ENCODE measurements around the gene SLC66A2. TPM values are rescaled to one million over a fixed set of nuclear protein-coding genes. Genes with fewer than 3 reads are reported as not detected.

SLC66A2 gene
- total RNA-seq, 1 experiment from 2014 or later: 13.0 TPM

- no peak overlapping the region for H3K56ac ChIP-seq (ENCODE audit: insufficient read length, low read depth, low read length)
- no peaks in the 10 kb centered on the region for H3K79me2 ChIP-seq (ENCODE audit: insufficient read depth, low read length)
- no peak overlapping the region for H3K23ac ChIP-seq (ENCODE audit: insufficient read length, low read depth, low read length)
- H2BK15ac ChIP-seq (ENCODE audit: low read depth, low read length): no peak overlapping the region
- Mint-ChIP-seq H3K9me3 (peaks cover 20 to 36% of the 10 kb centered on the region in 2 experiments), H3K36me3 (ENCODE audit: insufficient read depth in 1 of 3, low read depth in 3 of 3) (peaks cover 16 to 35% (median 22%) of the 10 kb centered on the region in 3 experiments), H3K4me1 (no peaks in the 10 kb centered on the region), H3K27ac (peak overlapping the region in 1 of 3 experiments; percentile 22; a peak in 1 of 7 replicates), H3K4me3 (no peak overlapping the region), H3K27me3 (ENCODE audit: low read depth) (peaks cover 7% of the 10 kb centered on the region)
- no peak overlapping the region for H2AK5ac ChIP-seq (ENCODE audit: insufficient read length, low read length)
- no peak overlapping the region for H3T11ph ChIP-seq (ENCODE audit: low read length)
- H3K9ac ChIP-seq (ENCODE audit: extremely low read depth, insufficient read length, low read length): no peak overlapping the region
- H2BK20ac ChIP-seq (ENCODE audit: low read depth, low read length, poor library complexity, severe bottlenecking): no peak overlapping the region
- WGBS (ENCODE audit: extremely low coverage, insufficient read length, low lambda C conversion rate): no CpG with 5 or more reads among the region's 28 CpGs
- H3K23me2 ChIP-seq (ENCODE audit: insufficient read length, low read depth, low read length, poor library complexity, severe bottlenecking): no peaks in the 10 kb centered on the region
- no peak for TF ChIP-seq CTCF (conservative IDR thresholded peaks at IDR 0.05)
- H3K9me3 ChIP-seq (ENCODE audit: control insufficient read depth, low read depth, low read length): peaks cover 8% of the 10 kb centered on the region
- H2BK120ac ChIP-seq (ENCODE audit: low read depth, low read length, poor library complexity, severe bottlenecking): no peak overlapping the region
- no peak overlapping the region for H2BK12ac ChIP-seq (ENCODE audit: insufficient read length, low read depth, low read length)
- H3K4ac ChIP-seq (ENCODE audit: low read depth, low read length): no peak overlapping the region
- no peak overlapping the region for H4K91ac ChIP-seq (ENCODE audit: insufficient read length, low read depth, low read length)
- no peaks in the 10 kb centered on the region for H3K4me1 ChIP-seq (ENCODE audit: insufficient read depth, low read length)
- H3K18ac ChIP-seq (ENCODE audit: insufficient read length, low read depth, low read length): no peak overlapping the region
- no peak overlapping the region; the same call in 1 of the 2 replicates for H3K14ac ChIP-seq (ENCODE audit: insufficient read depth, low read length)
- H3K4me2 ChIP-seq (ENCODE audit: insufficient read depth, insufficient read length, low read length): no peak overlapping the region
- no peaks in the 10 kb centered on the region for H4K20me1 ChIP-seq (ENCODE audit: control insufficient read depth, insufficient read depth, insufficient read length)
- no peak overlapping the region for H3K27ac ChIP-seq (ENCODE audit: insufficient read length, low read depth, low read length)
- no peak overlapping the region for H2BK5ac ChIP-seq (ENCODE audit: insufficient read length, low read length)
- no peak overlapping the region for H4K5ac ChIP-seq (ENCODE audit: insufficient read length, low read depth, low read length)
- peak; percentile 21 for DNase-seq
- no peak overlapping the region for H4K8ac ChIP-seq (replicated peaks; ENCODE audit: insufficient read length, low read depth, low read length)
- H3K27me3 ChIP-seq (ENCODE audit: insufficient read depth, low read length): no peaks in the 10 kb centered on the region
- H3K79me1 ChIP-seq (ENCODE audit: insufficient read depth, low read depth, low read length, poor library complexity, severe bottlenecking): no peaks in the 10 kb centered on the region
- H2AFZ ChIP-seq (ENCODE audit: low read length): no peak overlapping the region
Measured at GRCh38 chr18:79903071-79903635, 48.3 kb downstream of the SLC66A2 start.
